ENCODE results near the gene CHMP2B.
"Not testable (repeated sequence)": the region's sequence is repeated elsewhere in the genome, so short reads cannot be mapped to it uniquely, and the experiment has no call there.

CHMP2B gene

DNA sequence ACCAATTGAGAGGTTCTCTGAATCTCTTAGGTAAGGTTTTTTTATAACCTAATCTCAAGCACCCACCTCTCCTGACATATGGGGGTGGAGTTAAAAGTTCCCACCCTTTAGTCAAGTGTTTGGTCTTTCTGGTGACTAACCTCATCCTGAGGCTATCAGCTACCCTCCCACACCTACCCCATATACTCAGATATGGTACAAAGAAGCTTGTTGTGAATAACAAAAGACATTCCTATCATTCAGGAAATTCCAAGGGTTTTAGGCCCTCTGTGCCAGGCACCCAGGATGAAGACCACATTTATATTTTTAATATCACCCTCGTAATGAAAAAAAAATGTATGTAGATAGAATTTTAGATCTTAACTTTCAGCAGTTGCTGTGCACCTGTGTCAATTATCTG, 9.0 kb downstream of the CHMP2B start:
- no peak for DNase-seq

DNA sequence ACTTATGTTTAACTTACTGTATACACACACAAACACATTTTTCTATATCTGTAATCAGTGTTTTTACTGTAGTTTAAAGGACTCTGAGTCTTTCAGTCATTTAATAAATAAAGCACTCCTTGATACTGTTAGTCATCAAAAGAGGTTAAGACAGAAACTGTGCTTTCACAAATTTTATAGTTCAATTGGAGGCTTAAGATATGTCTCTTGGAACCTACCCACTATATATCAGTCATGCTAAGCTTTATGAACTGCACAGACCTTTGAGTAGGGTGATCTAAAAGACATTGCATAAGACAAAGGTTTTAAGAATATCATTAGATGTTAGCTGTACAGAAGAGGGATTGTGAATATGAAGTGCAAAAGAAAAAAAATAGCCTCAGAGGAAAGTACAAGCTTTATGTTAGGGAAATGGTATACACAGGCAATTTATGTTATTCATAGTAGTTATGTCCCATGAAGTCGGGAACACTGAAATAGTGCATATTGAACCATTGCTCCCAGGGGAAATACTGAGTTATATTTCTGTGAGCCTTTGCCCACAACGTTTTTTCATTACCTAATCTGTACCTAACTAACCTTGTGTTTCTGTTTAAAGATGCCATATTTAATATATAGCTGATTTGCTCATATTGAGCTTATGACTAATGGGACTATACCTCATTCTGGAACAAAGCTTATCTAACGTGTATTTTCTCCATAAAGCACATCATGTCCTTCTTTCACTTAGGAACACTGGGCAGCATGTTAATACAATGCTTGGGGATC, 19.7 kb downstream of the CHMP2B start:
- no peak for DNase-seq

DNA sequence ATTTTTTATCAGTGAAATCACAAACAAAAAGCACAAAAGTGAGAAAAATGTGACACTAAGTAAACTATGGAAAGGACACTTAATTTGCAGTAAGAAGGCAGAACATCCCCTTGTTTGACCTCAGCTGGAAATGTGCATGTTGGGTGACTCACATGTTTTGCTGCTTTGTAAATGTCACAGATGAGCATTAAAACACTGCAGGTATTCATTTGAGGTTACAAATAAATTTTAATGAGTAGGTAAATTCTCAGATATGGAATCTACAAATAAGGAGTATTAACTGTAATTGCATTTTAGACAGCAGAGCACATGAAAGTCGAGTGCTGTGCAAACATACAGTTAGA, 20.3 kb downstream of the CHMP2B start:
- no peak for DNase-seq

- not testable (repeated sequence) for DNase-seq
These were observed 21.1 kb downstream of the CHMP2B start for GRCh38 chr3:87248231-87248630.

DNA sequence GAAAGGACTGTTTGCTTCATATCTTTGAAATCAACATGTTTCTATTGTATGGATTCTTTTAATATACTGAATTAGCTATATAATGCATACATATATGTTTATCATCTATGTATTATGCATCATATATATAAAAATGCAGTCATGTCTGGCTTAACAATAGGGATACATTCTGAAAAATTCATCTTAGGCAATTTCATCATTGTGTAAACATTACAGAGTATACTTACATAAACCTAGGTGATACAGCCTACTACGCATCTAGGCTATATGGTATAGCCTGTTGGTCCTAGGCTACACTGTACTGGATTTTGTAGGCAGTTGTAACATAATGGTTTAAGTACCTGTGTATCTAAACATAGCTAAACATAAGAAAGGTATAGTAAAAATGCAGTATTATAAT, 21.7 kb downstream of the CHMP2B start:
- no peak for DNase-seq

DNA sequence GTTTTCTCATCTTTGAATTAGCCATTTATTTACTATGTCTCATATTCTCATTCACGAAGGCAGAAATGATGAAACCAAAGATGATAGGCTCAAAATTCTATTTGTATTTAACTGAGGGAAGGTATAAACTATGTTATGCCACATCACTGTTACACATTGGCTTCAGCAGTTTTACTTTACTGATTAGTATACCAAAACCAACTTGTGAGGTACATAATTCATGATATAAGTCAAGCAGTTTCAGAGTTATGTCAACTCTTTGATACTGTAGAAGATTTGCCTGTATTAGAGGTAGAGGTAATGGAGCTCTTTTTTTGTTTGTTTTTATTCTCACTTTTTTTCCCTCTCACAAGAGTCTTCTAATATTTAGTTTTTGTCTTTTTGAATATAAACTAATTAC, 22.9 kb downstream of the CHMP2B start:
- no peak for DNase-seq

DNA sequence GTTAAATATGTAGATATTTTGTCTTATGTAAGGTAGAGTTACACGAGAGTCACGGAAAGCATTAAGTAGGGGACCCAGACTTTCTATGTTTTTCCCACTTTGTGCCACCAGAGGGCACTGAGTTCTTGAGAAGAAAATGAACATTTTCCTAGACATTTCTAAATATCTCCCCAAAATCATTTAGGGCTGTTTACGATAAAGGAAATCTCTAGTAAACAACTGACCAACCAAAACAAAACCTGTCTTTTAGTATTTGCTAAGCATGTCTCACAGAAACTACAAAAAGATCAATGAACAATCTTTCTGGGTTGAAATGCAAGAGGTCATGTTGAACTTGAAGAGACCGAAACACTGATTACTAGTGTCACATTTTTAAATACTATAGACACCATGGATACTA, 33.2 kb downstream of the CHMP2B start:
- no peak for DNase-seq

- DNase-seq: no peak
These were observed 34.8 kb downstream of the CHMP2B start for GRCh38 chr3:87261925-87262324.

DNA sequence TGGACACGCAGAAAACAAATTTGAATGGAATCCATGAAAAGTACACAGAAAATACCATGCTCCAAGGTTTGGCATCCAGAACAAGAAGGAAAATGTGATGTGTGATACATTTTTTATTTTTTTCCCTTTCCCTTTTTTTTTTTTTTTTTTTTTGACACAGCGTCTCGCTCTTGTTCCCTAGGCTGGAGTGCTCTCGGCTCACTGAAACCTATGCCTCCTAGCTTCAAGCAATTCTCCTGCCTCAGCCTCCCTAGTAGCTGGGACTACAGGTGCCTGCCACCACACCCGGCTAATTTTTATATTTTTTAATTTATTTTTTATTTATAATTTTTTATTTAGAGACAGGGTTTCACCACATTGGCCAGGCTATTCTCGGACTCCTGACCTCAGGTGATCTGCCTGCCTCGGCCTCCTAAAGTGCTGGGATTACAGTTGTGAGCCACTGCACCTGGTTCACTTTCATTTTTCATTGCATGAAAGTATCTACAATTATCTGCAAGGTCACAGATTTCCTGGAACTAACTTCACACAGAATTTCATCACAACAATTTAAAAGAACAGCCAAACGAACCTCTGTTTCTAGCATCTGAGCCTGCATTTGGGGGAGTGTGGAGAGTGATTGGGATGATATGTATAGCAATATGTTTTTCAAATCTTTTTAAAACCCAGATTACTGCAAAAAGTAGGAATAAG, 41.0 kb downstream of the CHMP2B start:
- no peak for DNase-seq

GRCh38 chr3:87268646-87269211, 41.6 kb downstream of the CHMP2B start:
- no peak for DNase-seq

DNA sequence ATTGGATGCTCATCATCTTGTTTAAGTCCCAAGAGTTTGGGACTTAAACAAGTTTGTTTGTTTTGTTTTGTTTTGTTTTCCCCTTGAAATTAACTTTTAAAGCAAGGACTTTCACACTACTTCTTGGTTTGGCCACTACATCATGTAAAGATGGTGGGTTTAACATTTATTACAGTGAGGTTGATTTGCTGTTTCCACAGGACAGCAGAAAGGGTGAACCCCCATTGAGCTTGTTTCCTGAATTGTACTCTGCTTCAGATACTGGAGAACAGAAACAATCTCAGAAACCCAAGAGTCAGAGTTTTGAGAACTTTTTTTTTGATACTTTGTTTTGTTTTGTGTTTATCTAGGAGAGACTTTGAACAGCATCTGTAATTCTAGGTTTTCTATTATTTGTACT, 42.6 kb downstream of the CHMP2B start:
- no peak for DNase-seq

- DNase-seq: no peak
These were observed 44.0 kb downstream of the CHMP2B start for GRCh38 chr3:87270908-87271700.

GRCh38 chr3:87272718-87273341, 45.7 kb downstream of the CHMP2B start:
- no peak for DNase-seq

DNA sequence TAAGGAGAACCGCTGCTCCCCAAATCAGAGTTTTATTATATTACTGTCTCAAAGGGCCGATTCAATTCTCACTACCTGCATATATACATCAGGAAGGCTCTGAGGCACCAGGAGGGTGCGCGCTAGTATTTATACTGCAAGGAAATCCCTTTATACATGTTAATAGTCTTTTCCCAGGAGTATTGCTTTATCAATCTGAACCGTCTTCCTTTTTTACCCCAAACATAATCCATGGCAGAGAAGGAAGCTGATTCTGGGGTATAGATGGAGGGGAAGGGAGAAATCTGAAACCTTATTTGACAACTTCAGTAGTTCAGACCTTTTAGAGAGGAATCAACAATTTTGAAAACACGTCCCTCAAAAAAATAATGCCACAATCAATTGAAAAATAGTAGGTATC, 49.4 kb downstream of the CHMP2B start, which contains the start of gene POU1F1:
Gene POU1F1, minus strand, starts transcription at position 101 of the 400 bp plus-strand sequence. CDS start 122 bp downstream, outside the sequence.
- no peak for DNase-seq

- no peak for DNase-seq
These were observed 59.9 kb downstream of the CHMP2B start for GRCh38 chr3:87287011-87287410.

DNA sequence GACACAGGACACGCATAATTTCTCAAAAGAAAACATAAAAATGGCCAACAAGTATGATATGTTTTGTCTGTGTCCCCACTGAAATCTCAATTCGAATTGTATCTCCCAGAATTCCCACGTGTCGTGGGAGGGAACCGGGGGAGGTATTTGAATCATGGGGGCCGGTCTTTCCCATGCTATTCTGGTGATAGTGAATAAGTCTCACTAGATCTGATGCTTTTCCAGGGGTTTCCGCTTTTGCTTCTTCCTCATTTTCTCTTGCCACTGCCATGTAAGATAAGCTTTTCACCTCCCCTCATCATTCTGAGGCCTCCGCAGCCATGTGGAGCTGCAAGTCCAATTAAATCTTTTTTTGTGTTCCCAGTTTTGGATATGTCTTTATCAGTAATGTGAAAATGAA, 61.3 kb downstream of the CHMP2B start:
- DNase-seq: no peak

DNA sequence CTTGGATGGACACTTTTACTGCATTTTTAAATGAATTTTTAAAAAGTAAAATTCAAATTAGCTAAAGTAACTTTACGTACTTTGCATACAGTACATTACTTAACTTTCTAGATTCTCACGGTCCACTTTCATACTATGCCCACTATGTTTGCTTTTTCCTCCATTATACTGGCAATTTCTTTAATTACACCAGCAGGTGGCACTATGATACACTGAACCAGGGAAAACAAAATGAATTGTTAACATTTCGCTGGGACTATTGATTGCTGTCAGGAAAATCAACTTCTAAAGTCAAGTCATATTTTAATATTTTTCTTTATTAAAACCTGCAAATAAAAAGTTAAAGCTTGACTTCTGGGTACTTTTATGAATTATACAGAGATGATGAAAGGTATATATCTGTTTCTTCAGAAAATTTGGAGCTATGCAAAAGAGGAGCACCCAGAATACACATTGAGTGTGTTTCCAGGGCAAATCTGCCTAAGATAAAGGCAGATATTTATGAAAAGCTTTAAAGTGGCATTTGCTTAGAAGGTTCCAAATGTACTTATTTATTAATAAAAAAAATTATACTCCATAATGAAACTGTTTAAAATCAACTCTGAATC, 71.1 kb downstream of the CHMP2B start:
- DNase-seq: peak in 1 of 2 experiments; percentile 1

DNA sequence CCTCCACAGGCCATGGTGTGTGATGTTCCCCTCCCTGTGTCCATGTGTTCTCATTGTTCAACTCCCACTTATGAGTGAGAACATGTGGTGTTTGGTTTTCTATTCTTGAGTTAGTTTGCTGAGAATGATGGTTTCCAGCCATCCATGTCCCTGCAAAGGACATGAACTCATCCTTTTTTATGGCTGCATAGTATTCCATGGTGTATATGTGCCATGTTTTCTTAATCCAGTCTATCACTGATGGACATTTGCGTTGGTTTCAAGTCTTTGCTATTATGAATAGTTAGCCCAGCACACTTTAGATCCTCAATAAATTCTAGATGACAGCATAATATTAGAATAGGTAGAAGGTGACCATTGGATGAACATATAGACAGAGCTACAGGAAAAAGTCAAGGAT, 77.9 kb downstream of the CHMP2B start:
- DNase-seq: not testable (repeated sequence)
